HEK293 (cell line): ENCODE results near the gene ZNF33A.

Experiments
- BCL11A ChIP-seq: fragments of 450-650 bp; formaldehyde crosslinking; IDR thresholded peaks from 2 replicates; pipeline ENCODE4 v1.5.1; 2016; ENCODE audit warnings: low read depth, missing biosample characterization, missing genetic modification characterization
- BCL11B ChIP-seq: fragments of 450-650 bp; formaldehyde crosslinking; IDR thresholded peaks from 2 replicates; pipeline ENCODE4 v1.5.1; 2016; ENCODE audit warnings: low read depth, missing biosample characterization, missing genetic modification characterization
- BCL6B ChIP-seq: fragments of 450-650 bp; formaldehyde crosslinking; IDR thresholded peaks from 2 replicates; pipeline ENCODE4 v1.5.1; 2017; ENCODE audit warnings: missing biosample characterization, missing genetic modification characterization
- CTCF ChIP-seq: fragments of 450-650 bp; formaldehyde crosslinking; IDR thresholded peaks from 2 replicates; pipeline ENCODE4 v1.5.1; 2016; ENCODE audit warnings: missing biosample characterization, missing genetic modification characterization
- GLI2 ChIP-seq: fragments of 450-650 bp; formaldehyde crosslinking; IDR thresholded peaks from 2 replicates; pipeline ENCODE4; 2017; ENCODE audit warnings: missing biosample characterization, missing genetic modification characterization, low read depth, borderline replicate concordance
- KLF1 ChIP-seq: fragments of 450-650 bp; formaldehyde crosslinking; IDR thresholded peaks from 2 replicates; pipeline ENCODE4 v1.5.1; 2016; ENCODE audit warnings: missing biosample characterization, missing genetic modification characterization
- KLF10 ChIP-seq: fragments of 450-650 bp; IDR thresholded peaks from 2 replicates; pipeline ENCODE4 v1.5.1; 2018; ENCODE audit warnings: missing biosample characterization, mild to moderate bottlenecking, missing genetic modification characterization
- KLF9 ChIP-seq: fragments of 450-650 bp; formaldehyde crosslinking; IDR thresholded peaks from 2 replicates; pipeline ENCODE4 v1.5.1; 2016; ENCODE audit warnings: missing biosample characterization, missing genetic modification characterization, low read depth
- SP2 ChIP-seq: fragments of 450-650 bp; formaldehyde crosslinking; IDR thresholded peaks from 2 replicates; pipeline ENCODE4 v1.5.1; 2016; ENCODE audit warnings: missing biosample characterization, missing genetic modification characterization
- WT1 ChIP-seq: fragments of 450-650 bp; formaldehyde crosslinking; IDR thresholded peaks from 2 replicates; pipeline ENCODE4 v1.5.1; 2016; ENCODE audit warnings: missing biosample characterization, missing genetic modification characterization
- ZBTB10 ChIP-seq: fragments of 450-650 bp; formaldehyde crosslinking; IDR thresholded peaks from 2 replicates; pipeline ENCODE4 v1.5.1; 2016; ENCODE audit warnings: missing biosample characterization, missing genetic modification characterization
- ZBTB17 ChIP-seq: fragments of 450-650 bp; formaldehyde crosslinking; IDR thresholded peaks from 2 replicates; pipeline ENCODE4 v1.5.1; 2016; ENCODE audit warnings: missing biosample characterization, missing genetic modification characterization
- ZBTB26 ChIP-seq: fragments of 450-650 bp; formaldehyde crosslinking; optimal IDR thresholded peaks from 2 replicates; pipeline ENCODE3; 2016; ENCODE audit warnings: missing biosample characterization, mild to moderate bottlenecking, missing genetic modification characterization
- ZFP69B ChIP-seq: fragments of 450-650 bp; formaldehyde crosslinking; IDR thresholded peaks from 2 replicates; pipeline ENCODE4 v1.5.1; 2016; ENCODE audit warnings: missing biosample characterization, missing genetic modification characterization
- ZNF16 ChIP-seq: fragments of 450-650 bp; formaldehyde crosslinking; IDR thresholded peaks from 2 replicates; pipeline ENCODE4 v1.5.1; 2016; ENCODE audit warnings: low read depth, missing biosample characterization, missing genetic modification characterization
- ZNF169 ChIP-seq: fragments of 450-650 bp; formaldehyde crosslinking; IDR thresholded peaks from 2 replicates; pipeline ENCODE4 v1.5.1; 2016; ENCODE audit warnings: missing biosample characterization, missing genetic modification characterization
- ZNF214 ChIP-seq: fragments of 450-650 bp; formaldehyde crosslinking; IDR thresholded peaks from 2 replicates; pipeline ENCODE4 v1.5.1; 2017; ENCODE audit warnings: missing biosample characterization, mild to moderate bottlenecking, missing genetic modification characterization, borderline replicate concordance
- ZNF24 ChIP-seq: fragments of 450-650 bp; formaldehyde crosslinking; IDR thresholded peaks from 2 replicates; pipeline ENCODE4 v1.5.1; 2016; ENCODE audit warnings: missing biosample characterization, missing genetic modification characterization
- ZNF248 ChIP-seq: fragments of 450-650 bp; formaldehyde crosslinking; IDR thresholded peaks from 2 replicates; pipeline ENCODE4 v1.5.1; 2017; ENCODE audit warnings: missing biosample characterization, missing genetic modification characterization
- ZNF274 ChIP-seq, 2 experiments: fragments of 200-500 bp in 1 of 2; fragments of 450-650 bp in 1 of 2; sonication (Bioruptor generic) in 1 of 2; formaldehyde crosslinking in 1 of 2; IDR thresholded peaks; 2 replicates each; pipeline versions ENCODE4 v1.5.1 to v1.6.1; 2014 to 2016; ENCODE audit warnings: borderline replicate concordance in 1 of 2, inconsistent platforms in 1 of 2, low read length in 1 of 2, missing biosample characterization in 1 of 2, missing genetic modification characterization in 1 of 2
- ZNF423 ChIP-seq: fragments of 450-650 bp; formaldehyde crosslinking; IDR thresholded peaks from 2 replicates; pipeline ENCODE4 v1.5.1; 2016; ENCODE audit warnings: missing biosample characterization, missing genetic modification characterization
- ZNF426 ChIP-seq: fragments of 450-650 bp; formaldehyde crosslinking; IDR thresholded peaks from 2 replicates; pipeline ENCODE4 v1.5.1; 2017; ENCODE audit warnings: missing biosample characterization, missing genetic modification characterization, mild to moderate bottlenecking, inconsistent platforms, moderate library complexity
- ZNF433 ChIP-seq: fragments of 450-650 bp; formaldehyde crosslinking; IDR thresholded peaks from 2 replicates; pipeline ENCODE4 v1.5.1; 2016; ENCODE audit warnings: missing biosample characterization, missing genetic modification characterization, low read depth
- ZNF544 ChIP-seq: fragments of 450-650 bp; formaldehyde crosslinking; IDR thresholded peaks from 2 replicates; pipeline ENCODE4 v1.5.0; 2017; ENCODE audit warnings: missing biosample characterization, missing genetic modification characterization
- ZNF558 ChIP-seq: fragments of 450-650 bp; formaldehyde crosslinking; IDR thresholded peaks from 2 replicates; pipeline ENCODE4 v1.5.1; 2016; ENCODE audit warnings: missing biosample characterization, missing genetic modification characterization
- ZNF600 ChIP-seq: fragments of 450-650 bp; formaldehyde crosslinking; IDR thresholded peaks from 2 replicates; pipeline ENCODE4 v1.5.1; 2016; ENCODE audit warnings: missing biosample characterization, missing genetic modification characterization
- ZNF664 ChIP-seq: fragments of 450-650 bp; formaldehyde crosslinking; IDR thresholded peaks from 2 replicates; pipeline ENCODE4 v1.5.1; 2016; ENCODE audit warnings: missing biosample characterization, missing genetic modification characterization
- ZNF677 ChIP-seq: fragments of 450-650 bp; IDR thresholded peaks from 2 replicates; pipeline ENCODE4 v1.5.0; 2018; ENCODE audit warnings: missing biosample characterization, mild to moderate bottlenecking, missing genetic modification characterization, moderate library complexity
- ZNF692 ChIP-seq: fragments of 450-650 bp; formaldehyde crosslinking; IDR thresholded peaks from 2 replicates; pipeline ENCODE4 v1.5.1; 2016; ENCODE audit warnings: missing biosample characterization, missing genetic modification characterization
- ZSCAN18 ChIP-seq: fragments of 450-650 bp; formaldehyde crosslinking; IDR thresholded peaks from 2 replicates; pipeline ENCODE4 v1.5.1; 2016; ENCODE audit warnings: missing biosample characterization, missing genetic modification characterization

The ZNF33A gene

GRCh38 chr10:37976091-37976879 is 34.2 kb upstream of the ZNF33A start, which contains the start of gene ZNF25 (continued):
- TF ChIP-seq BCL6B (tag by site-specific recombination) (no peak), ZFP69B (tag by site-specific recombination) (0 out of 2 replicates have a peak, but pooled peaks have one; percentile 33), ZNF24 (tag by site-specific recombination) (no peak), ZNF16 (tag by site-specific recombination) (no peak), ZNF214 (no peak), ZNF544 (tag by site-specific recombination) (no peak), BCL11B (tag by site-specific recombination) (no peak), ZNF248 (tag by site-specific recombination) (no peak), ZNF169 (tag by site-specific recombination) (no peak), ZBTB10 (tag by site-specific recombination) (no peak), ZNF558 (tag by site-specific recombination) (0 out of 2 replicates have a peak, but pooled peaks have one; percentile 14), ZNF600 (tag by site-specific recombination) (peak; percentile 84), GLI2 (no peak), ZNF423 (tag by site-specific recombination) (peak; percentile 92), WT1 (tag by site-specific recombination) (no peak), KLF1 (tag by site-specific recombination) (peak; percentile 88), KLF10 (tag by site-specific recombination) (peak; percentile 61; the same call in 1 of the 2 replicates), ZNF692 (tag by site-specific recombination) (peak; percentile 71), CTCF (tag by site-specific recombination) (peak; percentile 58), ZNF426 (no peak), SP2 (tag by site-specific recombination) (peak; percentile 89), ZBTB26 (tag by site-specific recombination) (peak; percentile 81), KLF9 (tag by site-specific recombination) (peak; percentile 62), BCL11A (tag by site-specific recombination) (no peak), ZNF433 (tag by site-specific recombination) (no peak), ZNF664 (no peak), ZNF677 (tag by site-specific recombination) (no peak), ZNF274 (IDR thresholded peaks at IDR 0.05; ENCODE audit: low read length) (no peak), ZNF274 (tag by site-specific recombination; IDR thresholded peaks at IDR 0.05; ENCODE audit: borderline replicate concordance) (no peak), ZSCAN18 (no peak), ZBTB17 (peak; percentile 81)
